HG03045 (cell line): ENCODE results near the gene SORCS1.

Experiments
- ATAC-seq: cut with Tn5 transposase; IDR thresholded peaks from one replicate; pipeline ENCODE4 v1.9.1; 2021; ENCODE audit warnings: mild to moderate bottlenecking, moderate library complexity; ENCODE audit not compliant: unreplicated experiment

The SORCS1 gene

DNA sequence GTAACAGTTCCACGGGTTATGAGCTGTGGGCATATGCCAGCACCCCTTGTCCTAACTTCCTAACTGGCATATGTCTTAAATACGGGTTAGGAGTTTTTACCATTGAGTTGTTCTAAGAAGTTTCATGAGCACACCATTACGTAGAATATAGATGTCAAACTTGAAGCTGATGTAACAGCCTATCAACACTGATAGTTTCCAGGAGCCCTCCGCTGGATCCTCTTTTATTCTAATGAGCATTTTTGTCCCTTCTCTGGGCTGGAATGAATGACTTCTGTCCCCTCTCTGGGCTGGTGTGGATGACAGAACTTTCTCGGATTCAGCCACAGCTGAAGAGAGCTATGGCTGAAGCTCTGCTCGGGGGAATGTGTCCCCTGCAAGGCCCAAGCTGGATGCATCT is 256.3 kb downstream of the SORCS1 start:
- ATAC-seq, result no peak

DNA sequence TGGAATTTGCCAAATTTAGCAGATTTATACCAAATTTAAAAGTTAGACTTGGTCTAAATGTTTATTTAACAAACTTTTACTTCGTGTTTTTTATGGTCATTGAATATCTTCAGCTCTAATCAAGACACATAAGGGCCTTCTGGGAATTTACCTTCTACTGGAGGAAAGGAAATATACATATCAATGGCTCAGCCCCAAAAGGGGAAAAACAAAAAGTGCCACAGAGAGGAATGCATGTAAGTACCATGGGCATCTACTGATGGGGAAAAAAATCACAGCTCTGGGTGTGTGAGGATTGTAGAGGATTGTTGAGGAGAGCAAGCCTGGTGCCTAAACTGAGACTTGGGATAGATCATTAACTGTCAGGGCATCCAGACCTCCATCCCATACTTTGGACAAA is 260.3 kb downstream of the SORCS1 start:
- no peak for ATAC-seq

DNA sequence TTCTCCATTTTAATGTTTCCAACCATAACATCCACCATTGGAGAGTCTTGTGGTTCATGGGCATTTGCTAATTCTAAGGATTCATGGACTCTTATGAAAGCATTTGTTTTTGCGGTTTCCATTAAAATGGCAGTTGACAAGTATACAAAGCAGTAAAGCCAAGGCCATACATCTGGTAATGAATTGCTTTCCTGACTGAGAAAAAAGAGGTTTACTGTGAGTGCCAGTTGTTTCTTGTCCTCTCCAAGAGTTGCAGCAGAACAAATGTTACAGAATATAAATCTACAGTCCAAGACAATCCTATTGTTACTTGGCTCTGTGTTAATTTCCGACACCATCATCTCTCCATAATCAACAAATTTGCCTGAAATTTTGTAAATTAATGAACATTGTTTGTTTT is 261.3 kb downstream of the SORCS1 start:
- no peak for ATAC-seq

DNA sequence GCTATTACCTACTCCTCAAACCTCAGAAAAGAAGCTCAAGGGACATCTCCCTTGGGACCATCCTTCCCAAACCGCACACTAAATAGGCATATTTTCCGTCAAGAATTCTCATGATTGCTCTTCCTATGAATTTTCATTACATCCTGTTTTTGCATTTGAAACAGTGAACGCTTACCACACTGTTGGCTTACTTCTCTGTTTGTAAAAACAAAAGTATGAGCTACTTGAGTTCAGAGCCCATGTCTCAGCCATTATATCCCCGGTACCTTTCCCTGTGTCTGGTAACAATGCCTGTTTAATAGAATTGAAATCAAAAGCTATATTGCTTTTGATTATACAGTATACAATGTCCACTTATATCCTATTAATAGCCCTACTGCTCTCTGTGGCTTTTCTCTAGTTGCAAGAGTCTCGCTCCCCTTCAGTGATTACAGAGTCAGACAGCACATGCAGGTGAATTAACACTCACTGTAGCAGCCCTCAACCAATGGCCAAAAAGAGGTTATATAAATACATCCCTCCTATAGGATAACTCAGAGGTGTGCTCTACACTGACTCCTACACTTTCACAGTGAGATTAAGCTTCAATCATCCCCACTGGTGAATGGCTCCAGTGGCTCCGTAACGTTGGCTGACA is 264.4 kb downstream of the SORCS1 start:
- ATAC-seq, result no peak

DNA sequence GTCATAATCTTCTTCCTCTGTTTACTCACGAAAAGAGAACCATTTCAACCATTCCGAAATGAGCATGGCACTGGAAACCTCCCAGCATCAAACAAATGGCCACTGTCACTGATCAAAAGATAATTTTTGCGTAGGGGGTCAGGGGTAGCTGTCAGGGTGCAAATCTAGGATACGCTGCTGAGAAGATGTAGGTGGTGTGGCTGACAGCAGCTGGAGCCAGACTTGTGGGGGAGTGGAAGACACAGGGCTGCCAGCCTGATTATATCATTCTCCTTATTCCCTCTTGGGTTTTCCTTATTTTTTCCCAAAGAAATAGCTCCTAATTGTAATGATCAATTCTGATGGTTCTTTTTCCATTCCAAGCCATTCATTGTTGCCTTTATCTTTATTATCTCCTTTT is 266.1 kb downstream of the SORCS1 start:
- no peak for ATAC-seq

DNA sequence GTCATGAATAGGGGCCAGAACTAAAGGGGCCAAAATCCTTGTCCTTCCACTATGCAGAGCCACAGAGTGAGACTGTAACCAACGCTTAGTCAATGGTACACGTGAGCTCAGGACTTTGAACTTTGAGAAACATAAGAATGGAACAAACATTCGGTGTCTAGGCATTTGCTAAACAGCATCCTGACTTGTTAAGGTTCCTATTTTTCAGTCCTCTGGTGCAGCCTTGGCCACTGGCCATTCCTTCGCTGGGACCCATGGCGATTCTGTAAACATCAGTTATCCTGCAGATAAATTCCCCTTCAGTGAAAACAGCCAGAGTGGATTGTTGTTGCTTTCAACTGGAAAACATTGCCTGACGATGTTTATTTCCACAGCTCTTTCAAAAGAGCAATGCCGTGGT is 266.8 kb downstream of the SORCS1 start:
- no peak for ATAC-seq

DNA sequence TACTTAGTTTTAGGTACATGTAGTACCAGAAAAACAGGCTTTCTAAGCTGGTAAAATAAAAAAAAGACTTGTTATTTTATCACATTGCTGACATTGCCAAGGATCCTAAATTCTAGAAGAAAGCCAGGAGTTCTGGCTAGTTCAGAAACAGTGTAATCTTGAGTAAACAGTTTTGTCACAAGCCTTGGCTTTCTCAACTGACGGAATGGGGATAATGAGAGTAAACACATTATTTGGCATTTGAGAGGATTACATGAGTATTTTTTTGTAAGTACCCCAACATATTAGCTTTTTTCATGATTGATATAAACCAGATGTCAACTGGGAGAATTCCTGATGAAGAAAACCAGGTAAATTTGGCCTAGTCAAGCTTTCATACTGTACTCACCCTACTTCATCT is 269.8 kb downstream of the SORCS1 start:
- ATAC-seq, result no peak

DNA sequence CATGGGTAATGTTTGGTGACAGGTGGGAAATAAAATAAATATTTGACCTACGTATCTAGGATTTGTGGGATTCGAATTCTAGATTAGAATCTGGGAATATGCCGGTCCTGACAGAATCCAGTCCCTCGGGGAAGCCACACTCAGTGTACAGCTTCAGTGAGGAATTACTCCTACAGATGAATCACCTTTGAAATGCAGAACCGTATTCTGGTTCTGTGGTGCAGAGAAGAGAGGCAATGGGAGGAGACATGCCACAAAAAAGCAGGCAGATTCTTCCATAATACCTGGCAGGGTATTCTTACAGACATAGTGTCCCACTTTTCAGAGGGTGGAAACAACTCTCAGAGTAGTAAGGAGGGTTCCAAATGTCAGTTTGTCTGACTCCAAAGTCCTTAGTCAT is 286.9 kb downstream of the SORCS1 start:
- ATAC-seq, result no peak

DNA sequence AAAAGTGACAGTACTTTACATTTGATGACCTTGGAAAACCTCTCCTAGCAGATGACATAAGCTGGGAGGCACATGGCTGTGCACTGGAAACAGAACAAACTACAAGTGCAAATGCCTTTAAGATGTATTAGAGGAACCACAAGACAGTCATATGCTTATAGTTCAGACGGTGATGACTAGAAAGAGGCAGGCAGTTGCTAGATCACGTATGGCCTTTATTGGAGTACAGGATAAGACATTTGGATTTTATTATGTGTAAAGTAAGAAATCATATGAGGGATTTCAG is 290.0 kb downstream of the SORCS1 start:
- no peak for ATAC-seq

DNA sequence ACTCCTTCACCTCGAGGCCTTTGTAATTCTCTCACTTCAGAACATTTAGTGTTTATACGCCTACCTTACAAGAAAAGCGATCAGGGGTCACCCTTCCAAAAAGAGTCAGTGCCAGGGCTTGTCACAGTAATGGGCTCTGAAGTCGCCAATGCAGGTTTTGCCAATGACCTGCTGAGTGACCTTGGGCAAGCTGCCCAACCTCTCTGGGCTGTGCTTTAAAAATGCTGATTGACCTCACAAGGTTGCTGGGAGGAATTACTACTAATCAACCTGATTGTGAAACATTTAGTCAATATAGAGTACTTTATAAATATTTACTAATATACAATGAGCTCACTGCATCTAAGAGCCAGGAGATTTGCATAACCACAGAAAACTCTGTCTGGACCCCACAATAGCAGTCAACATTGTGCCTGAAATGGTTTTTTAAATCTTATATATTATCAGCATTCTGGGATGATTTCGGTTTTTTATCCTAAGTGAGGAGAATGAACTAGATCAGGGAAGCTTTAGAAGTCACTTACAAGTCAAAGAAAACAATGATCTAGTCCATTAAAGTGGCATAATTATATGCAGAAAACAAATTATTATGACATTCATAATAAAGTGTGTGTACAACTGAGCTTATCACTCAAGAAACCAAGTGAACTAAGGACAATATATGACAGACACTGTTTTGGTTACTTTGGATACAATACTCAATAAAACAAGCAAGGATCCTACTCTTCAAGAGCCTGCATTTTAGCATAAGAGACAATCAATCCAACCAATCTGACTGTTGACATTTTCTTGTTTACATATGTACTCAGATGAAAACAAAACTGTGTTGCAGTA is 290.5 kb downstream of the SORCS1 start:
- no peak for ATAC-seq

DNA sequence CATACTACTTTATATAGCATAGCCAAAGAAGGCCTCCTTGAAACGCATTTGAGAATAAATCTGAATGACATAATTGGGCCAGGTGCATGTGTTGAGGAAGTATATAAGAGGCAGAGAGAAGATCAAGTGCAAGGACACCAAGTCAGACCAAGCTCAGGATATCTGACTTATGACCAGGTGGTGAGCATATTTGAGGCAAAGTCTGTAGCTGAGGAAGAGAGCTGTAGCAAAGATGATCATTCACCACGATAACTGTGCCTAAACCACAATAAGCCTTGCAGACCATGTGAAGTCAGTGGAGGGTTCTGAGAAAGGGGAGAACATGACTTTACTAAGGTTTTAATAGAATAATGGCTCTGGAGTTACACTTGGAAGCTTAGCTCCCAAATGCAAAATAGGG is 292.3 kb downstream of the SORCS1 start:
- ATAC-seq, result no peak

DNA sequence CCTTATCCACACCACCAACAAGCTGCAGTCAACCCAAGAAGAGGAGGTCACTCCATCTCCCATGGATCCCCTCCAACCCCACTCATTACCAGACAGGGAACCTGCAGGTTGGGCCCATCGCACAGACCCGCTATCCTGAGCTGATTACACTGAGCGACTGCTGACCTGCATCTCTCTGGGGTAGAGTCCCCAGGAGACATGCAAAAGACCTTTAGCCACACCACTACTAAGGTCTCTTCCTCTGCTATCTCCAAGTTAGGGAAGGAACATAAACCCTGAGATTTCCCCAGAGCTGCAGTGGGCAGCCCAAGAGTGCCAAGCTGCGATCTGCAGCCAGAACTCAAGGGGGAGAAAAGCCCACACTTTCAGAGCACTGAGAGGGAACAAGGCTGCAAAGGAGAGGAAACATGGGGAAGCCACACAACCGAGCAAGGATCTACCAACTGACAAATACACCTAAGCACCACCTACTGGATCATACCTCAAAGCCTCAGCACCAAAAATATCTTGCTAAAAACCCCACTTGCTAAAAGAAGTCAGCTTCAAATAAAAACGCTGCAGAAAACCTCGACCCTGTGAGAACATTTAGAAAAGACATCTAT is 298.2 kb downstream of the SORCS1 start:
- no peak for ATAC-seq

DNA sequence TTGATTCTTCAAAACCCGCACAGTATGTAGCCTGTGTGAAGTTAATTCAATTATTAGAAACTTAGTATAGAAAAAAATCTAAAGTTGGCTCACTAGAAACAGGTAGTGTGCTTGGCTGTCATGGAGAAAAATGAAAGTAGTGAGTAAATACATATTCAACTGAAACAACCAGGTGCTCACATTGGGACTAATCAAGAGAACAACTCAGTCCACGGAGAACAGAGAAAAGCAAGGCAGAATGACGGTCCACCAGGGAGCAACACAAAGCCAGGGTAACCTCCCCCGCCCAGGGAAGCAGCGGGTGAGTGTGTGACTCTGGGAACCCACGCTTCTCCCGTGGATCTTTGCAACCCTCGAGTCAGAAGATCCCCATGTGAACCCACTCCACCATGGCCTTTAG is 300.5 kb downstream of the SORCS1 start:
- no peak for ATAC-seq

DNA sequence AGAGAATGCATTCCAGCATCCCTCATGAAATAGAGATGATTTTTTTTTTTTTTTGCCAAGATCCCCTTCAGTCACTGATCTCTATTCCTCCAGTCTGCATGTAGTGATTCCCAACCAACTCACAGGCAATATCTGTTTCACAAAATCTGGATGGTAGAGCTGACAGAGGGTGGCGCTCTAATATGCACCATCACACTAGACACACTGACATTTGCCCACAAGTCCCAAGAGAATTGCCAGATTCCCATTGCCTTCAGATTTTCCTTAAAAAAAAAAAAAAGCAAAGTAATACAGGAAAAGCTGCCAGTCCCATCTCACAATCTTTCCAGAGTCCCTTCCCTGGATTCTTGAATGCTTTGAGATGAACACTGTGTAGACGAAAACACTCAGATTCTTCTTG is 301.0 kb downstream of the SORCS1 start:
- no peak for ATAC-seq

DNA sequence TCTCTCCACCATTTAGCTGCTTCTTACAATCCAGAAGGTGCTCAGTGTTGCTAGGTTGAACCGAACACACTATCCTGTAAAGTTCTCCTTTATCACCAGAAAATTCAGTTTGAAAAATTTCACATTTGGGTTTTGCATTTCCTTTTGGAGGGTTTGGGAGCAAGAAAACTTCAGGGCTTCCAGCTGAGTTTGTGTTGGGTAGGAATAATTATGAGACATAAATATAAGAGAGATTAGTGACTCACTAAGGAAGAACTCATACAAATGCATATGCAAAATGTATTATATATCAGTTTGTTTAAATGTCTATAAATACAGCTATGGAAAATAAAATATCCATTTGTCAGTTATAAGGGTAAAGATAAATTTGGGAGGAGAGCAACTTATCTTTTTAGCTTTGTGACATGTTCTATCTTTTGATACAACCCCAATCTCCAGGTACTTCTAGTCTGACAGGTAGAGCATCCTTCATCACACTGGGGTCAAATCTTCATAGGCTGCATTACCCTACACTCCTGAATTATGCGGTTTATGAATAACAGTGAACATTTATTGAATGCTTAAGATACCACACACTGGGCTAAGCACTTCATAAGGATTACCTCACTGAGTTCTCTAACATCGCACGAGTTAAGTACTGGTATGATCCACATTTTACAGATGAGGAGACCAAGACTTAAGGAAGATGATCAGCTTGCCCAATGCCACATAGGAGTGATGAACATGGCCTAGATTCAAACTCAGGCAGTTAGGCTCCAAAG is 304.4 kb downstream of the SORCS1 start:
- no peak for ATAC-seq

DNA sequence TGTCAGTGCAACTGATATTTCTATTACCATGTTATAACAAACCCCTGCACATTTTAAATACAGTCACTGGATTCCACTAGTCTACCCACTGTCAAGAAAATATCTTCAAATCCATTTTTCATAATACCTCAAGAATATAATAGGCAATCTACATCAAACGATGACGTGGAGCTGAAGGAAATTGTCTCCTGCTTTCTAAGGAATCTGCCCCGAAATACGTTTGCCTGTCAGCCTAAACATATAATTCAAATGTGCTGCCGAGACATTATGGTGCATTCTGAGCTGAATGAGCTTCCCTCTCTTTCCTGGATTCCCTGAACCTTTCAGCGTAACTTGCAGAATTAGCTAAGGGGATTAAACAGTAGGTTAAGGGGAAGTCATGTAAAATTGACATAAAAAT is 306.8 kb downstream of the SORCS1 start:
- no peak for ATAC-seq

DNA sequence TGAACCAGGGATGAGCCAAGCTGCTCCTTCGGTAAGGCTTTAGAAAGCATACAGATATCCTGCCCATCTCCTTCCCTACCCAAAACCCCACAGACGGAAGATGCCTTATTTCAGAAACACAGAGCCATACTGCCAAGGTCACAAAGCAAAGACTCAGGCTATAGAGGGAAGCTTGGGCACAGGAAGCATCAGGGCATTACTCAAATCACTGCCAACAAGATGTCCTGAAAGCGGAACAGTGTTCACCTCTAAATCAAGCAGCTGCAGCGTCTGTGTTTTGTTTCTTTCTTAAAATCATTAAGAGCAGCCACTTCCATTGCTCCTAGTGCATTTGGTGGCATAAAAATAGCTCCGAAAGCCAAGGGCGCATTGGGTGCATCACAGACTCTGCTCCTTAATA is 307.3 kb downstream of the SORCS1 start:
- no peak for ATAC-seq

DNA sequence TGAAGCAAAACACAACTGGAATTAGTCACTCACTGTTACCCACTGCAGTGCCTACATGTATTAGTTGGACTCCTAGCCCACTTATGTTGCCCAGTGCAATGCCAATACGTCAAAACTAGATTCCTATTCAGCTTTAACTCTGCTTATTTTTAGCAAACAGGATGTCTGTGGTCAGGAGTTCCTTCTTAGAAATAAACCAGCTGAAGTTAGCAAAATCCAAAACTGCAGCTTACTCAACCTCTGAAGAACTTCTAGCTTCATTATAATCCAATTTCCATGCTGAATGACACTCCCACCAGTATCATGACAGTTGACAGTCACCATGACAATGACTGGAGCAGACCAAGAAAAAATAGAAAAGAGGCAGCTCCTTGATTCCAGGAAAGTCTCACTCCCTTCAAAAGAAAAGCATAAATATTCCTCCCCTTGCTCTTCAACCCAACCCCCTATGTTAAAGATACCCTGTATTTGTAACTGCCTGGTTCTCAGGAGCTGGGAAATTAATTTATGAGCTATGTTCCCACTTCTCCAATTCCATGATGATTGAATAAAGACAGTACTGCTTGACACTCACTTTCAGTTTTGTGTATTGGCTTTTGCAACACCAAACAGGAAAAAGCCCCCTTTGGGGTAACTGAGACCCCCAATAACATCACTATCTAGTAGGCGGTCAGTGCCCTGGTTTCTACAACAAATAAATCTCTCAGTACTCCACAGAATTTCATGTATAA is 327.4 kb downstream of the SORCS1 start:
- peak; percentile 81 for ATAC-seq

DNA sequence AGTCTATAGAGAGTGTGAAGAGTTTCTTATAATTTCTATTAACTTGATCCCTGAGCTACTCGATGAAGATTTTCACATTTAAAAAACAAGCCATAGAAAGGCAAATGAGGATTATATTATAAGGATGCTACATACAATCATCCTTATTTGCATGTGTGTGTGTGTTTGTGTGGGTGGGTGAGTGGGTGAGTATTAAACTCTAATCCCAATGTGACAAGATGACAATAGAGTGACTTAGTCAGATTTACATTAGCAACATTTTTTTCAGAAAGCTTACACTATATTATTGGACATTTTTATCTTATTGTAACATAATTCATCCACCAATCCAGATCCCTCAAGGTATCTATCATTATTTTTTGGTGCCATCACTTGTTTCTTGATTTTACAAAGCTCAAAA is 331.7 kb downstream of the SORCS1 start:
- ATAC-seq, result no peak

DNA sequence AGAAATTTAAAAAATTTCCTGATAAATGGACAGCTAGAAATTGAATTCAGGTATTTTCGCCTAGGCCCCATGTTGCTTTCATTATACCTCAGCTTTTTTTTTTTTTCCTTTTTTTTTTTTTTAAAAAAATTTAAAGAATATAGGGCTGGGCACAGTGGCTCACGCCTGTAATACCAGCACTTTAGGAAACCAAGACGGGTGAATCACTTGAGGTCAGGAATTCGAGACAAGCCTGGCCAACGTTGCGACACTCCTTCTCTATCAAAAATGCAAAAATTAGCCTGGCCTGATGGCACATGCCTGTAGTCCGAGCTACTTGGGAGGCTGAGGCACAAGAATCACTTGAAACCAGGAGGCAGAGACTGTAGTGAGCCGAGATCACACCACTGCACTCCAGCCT is 334.0 kb downstream of the SORCS1 start:
- no peak for ATAC-seq

DNA sequence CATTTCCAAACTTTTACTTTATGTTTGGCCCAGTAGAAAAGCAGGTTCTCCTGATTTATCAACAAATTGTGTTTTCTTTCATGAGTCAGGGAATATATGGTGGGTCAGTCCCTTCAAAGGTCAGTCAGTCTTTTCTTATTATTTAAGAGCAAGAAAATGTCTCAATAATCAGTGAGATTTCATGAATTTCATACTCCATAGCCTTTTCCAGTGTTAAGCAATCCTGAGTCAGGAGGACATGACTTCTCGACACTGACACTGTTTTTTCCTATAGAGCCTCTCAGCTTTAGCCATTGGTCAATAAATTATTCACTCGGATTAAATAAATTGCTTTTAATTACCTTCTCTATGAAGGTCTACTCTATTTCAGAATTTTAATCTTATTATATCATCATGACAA is 334.5 kb downstream of the SORCS1 start:
- no peak for ATAC-seq
